Effector memory CD4-positive, alpha-beta T cell (primary cell): ENCODE data around the gene TAF4B.
"Not testable (repeated sequence)": the region's sequence is repeated elsewhere in the genome, so short reads cannot be mapped to it uniquely, and the experiment has no call there.

Source experiments
- DNase-seq, 3 donors: peaks; one replicate each; pipeline ENCODE4 v3.0.0-alpha.2; 2020
- H3K27ac ChIP-seq: 2 replicates; pipeline ENCODE4 v1.7.0; 2013; ENCODE audit warnings: mild to moderate bottlenecking, low read length, moderate library complexity; ENCODE audit not compliant: insufficient read depth, poor library complexity, severe bottlenecking
- H3K27me3 ChIP-seq: replicated peaks from 2 replicates; pipeline ENCODE4 v1.7.0; 2013; ENCODE audit warnings: mild to moderate bottlenecking, low read length; ENCODE audit not compliant: insufficient read depth, control insufficient read depth, poor library complexity, severe bottlenecking
- H3K36me3 ChIP-seq: 2 replicates; pipeline ENCODE4 v1.7.0; 2013; ENCODE audit warnings: mild to moderate bottlenecking, low read length, moderate library complexity; ENCODE audit not compliant: control insufficient read depth, insufficient read depth
- H3K4me1 ChIP-seq: 2 replicates; pipeline ENCODE4 v1.7.0; 2013; ENCODE audit warnings: low read length, mild to moderate bottlenecking; ENCODE audit not compliant: control insufficient read depth, insufficient read depth, poor library complexity, severe bottlenecking
- H3K4me3 ChIP-seq: 2 replicates; pipeline ENCODE4 v1.7.0; 2013; ENCODE audit warnings: low read length, low read depth, mild to moderate bottlenecking; ENCODE audit not compliant: insufficient read depth, poor library complexity, severe bottlenecking
- H3K9me3 ChIP-seq: 2 replicates; pipeline ENCODE4 v1.7.0; 2013; ENCODE audit warnings: mild to moderate bottlenecking, low read length, moderate library complexity; ENCODE audit not compliant: control insufficient read depth

The TAF4B gene

GRCh38 chr18:26230497-26230896 lies 4.3 kb downstream of the TAF4B start:
- DNase-seq = no peak
- H3K27me3 ChIP-seq = no peaks in the 10 kb centered on the region
- no peak overlapping the region for H3K27ac ChIP-seq
- H3K4me1 ChIP-seq = peaks cover 5% of the 10 kb centered on the region
- H3K36me3 ChIP-seq = no peaks in the 10 kb centered on the region
- no peaks in the 10 kb centered on the region for H3K9me3 ChIP-seq
- H3K4me3 ChIP-seq = no peak overlapping the region

- DNase-seq = no peak
- Histone ChIP-seq H3K9me3 (no peaks in the 10 kb centered on the region), H3K4me1 (no peaks in the 10 kb centered on the region), H3K4me3 (no peak overlapping the region), H3K36me3 (no peaks in the 10 kb centered on the region), H3K27me3 (no peaks in the 10 kb centered on the region), H3K27ac (no peak overlapping the region)
Observed at GRCh38 chr18:26233208-26233607, 7.0 kb downstream of the TAF4B start.

GRCh38 chr18:26237363-26237762 lies 11.1 kb downstream of the TAF4B start:
- not testable (repeated sequence) for H3K9me3 ChIP-seq, DNase-seq, H3K4me3 ChIP-seq, H3K4me1 ChIP-seq, H3K36me3 ChIP-seq, H3K27ac ChIP-seq, H3K27me3 ChIP-seq

- DNase-seq, H3K4me1 ChIP-seq, H3K27ac ChIP-seq: not testable (repeated sequence)
Observed at GRCh38 chr18:26238718-26239117, 12.5 kb downstream of the TAF4B start.

GRCh38 chr18:26242392-26242791 lies 16.1 kb downstream of the TAF4B start:
- not testable (repeated sequence) for H3K27ac ChIP-seq, DNase-seq, H3K9me3 ChIP-seq, H3K27me3 ChIP-seq, H3K4me3 ChIP-seq, H3K36me3 ChIP-seq, H3K4me1 ChIP-seq

More at GRCh38 chr18:26238718-26239117, 12.5 kb downstream of the TAF4B start:
- not testable (repeated sequence) for H3K27me3 ChIP-seq, H3K9me3 ChIP-seq, H3K36me3 ChIP-seq, H3K4me3 ChIP-seq

- H3K27ac ChIP-seq, H3K9me3 ChIP-seq, DNase-seq, H3K27me3 ChIP-seq, H3K36me3 ChIP-seq, H3K4me3 ChIP-seq, H3K4me1 ChIP-seq: not testable (repeated sequence)
Observed at GRCh38 chr18:26245434-26245833, 19.2 kb downstream of the TAF4B start.

GRCh38 chr18:26252411-26252810 lies 26.2 kb downstream of the TAF4B start:
- H3K27me3 ChIP-seq = no peaks in the 10 kb centered on the region
- H3K9me3 ChIP-seq = no peaks in the 10 kb centered on the region
- H3K4me1 ChIP-seq = no peaks in the 10 kb centered on the region
- no peak overlapping the region for H3K4me3 ChIP-seq
- H3K27ac ChIP-seq = no peak overlapping the region
- no peak for DNase-seq
- H3K36me3 ChIP-seq = no peaks in the 10 kb centered on the region

- H3K4me1 ChIP-seq, H3K9me3 ChIP-seq, H3K4me3 ChIP-seq, H3K36me3 ChIP-seq, H3K27me3 ChIP-seq, H3K27ac ChIP-seq, DNase-seq: not testable (repeated sequence)
Observed at GRCh38 chr18:26254808-26255207, 28.6 kb downstream of the TAF4B start.

GRCh38 chr18:26255695-26256622 lies 29.7 kb downstream of the TAF4B start:
- H3K27me3 ChIP-seq = no peaks in the 10 kb centered on the region
- H3K4me1 ChIP-seq = no peaks in the 10 kb centered on the region
- H3K4me3 ChIP-seq = no peak overlapping the region
- no peaks in the 10 kb centered on the region for H3K36me3 ChIP-seq
- no peaks in the 10 kb centered on the region for H3K9me3 ChIP-seq
- DNase-seq = no peak
- H3K27ac ChIP-seq = no peak overlapping the region

GRCh38 chr18:26258711-26259110 lies 32.5 kb downstream of the TAF4B start:
- H3K9me3 ChIP-seq = no peaks in the 10 kb centered on the region
- no peak overlapping the region for H3K27ac ChIP-seq
- H3K27me3 ChIP-seq = no peaks in the 10 kb centered on the region
- no peak overlapping the region for H3K4me3 ChIP-seq
- H3K36me3 ChIP-seq = no peaks in the 10 kb centered on the region
- H3K4me1 ChIP-seq = no peaks in the 10 kb centered on the region
- no peak for DNase-seq
